WTC11 (cell line): ENCODE measurements around the gene ICAM3.

Source experiments
- CREB1 ChIP-seq: sonication (generic); formaldehyde crosslinking; IDR thresholded peaks from 2 replicates; pipeline ENCODE4 v1.8.0; 2023; ENCODE audit warnings: mild to moderate bottlenecking, missing genetic modification reagents
- ELF4 ChIP-seq: sonication (generic); formaldehyde crosslinking; IDR thresholded peaks from 2 replicates; pipeline ENCODE4 v1.8.1; 2022; ENCODE audit warnings: low read depth, mild to moderate bottlenecking, moderate library complexity, missing genetic modification reagents
- TF ChIP-seq, protein P1 (sequence below): sonication (generic); formaldehyde crosslinking; IDR thresholded peaks from 2 replicates; pipeline ENCODE4 v1.8.0; 2022; ENCODE audit warnings: mild to moderate bottlenecking, missing genetic modification reagents
- TF ChIP-seq, protein P2 (sequence below): fragments of 200-600 bp; IDR thresholded peaks from 2 replicates; pipeline ENCODE4 v1.8.0; 2022; ENCODE audit warnings: antibody characterized with exemption

DNA sequence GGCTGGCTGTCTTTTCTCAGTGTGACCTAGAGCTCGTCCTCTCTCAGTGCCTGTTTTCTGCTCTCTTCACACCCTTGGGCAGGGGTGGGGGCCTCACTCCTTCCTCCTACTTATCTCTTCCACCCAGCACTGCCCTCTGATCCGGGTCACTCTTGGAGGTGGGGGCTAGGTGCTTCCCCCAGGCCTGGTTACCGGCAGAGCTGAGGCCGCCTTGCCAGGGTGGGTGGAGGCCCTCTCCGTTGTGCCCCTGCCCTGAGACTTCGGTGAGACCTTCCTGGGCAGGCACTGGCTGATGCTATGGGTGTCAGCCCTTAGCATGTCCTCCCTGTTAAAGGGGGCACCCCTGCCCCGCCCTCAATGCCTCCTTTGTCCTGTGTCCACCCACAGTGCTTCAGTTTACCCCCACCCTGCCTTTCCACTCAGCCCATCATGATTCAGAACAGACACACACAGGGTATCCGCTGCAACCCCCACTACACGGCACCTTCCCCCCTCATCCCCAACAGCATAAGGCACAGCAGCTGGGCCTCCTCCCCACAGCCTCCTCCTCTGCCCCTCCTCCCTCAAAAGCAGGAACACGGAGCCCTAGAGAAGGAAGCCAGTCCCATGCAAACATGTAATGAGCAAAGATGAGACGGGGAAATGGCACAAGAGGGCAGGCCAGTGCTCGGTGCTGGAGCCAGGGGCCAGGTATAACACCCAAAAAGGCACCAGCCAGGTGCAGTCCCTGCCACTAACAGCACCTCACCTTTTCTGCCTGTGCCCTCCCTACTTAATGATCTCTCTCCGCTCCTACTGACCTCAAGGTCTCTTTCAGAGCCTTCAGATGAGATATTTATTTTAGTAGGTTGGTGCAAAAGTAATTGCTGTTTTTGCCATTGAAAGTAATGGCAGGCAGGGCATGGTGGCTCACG lies 39.6 kb downstream of the ICAM3 start:
- TF ChIP-seq CREB1 (CRISPR knock-in tag) (no peak), ELF4 (no peak)
- TF ChIP-seq, protein P1, sequence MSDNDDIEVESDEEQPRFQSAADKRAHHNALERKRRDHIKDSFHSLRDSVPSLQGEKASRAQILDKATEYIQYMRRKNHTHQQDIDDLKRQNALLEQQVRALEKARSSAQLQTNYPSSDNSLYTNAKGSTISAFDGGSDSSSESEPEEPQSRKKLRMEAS (CRISPR knock-in tag): no peak
- TF ChIP-seq, protein P2, sequence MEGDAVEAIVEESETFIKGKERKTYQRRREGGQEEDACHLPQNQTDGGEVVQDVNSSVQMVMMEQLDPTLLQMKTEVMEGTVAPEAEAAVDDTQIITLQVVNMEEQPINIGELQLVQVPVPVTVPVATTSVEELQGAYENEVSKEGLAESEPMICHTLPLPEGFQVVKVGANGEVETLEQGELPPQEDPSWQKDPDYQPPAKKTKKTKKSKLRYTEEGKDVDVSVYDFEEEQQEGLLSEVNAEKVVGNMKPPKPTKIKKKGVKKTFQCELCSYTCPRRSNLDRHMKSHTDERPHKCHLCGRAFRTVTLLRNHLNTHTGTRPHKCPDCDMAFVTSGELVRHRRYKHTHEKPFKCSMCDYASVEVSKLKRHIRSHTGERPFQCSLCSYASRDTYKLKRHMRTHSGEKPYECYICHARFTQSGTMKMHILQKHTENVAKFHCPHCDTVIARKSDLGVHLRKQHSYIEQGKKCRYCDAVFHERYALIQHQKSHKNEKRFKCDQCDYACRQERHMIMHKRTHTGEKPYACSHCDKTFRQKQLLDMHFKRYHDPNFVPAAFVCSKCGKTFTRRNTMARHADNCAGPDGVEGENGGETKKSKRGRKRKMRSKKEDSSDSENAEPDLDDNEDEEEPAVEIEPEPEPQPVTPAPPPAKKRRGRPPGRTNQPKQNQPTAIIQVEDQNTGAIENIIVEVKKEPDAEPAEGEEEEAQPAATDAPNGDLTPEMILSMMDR: no peak
